ENCODE measurements around the gene WFDC5.
"Not testable (repeated sequence)": the region's sequence is repeated elsewhere in the genome, so short reads cannot be mapped to it uniquely, and the experiment has no call there.

WFDC5 gene

DNA sequence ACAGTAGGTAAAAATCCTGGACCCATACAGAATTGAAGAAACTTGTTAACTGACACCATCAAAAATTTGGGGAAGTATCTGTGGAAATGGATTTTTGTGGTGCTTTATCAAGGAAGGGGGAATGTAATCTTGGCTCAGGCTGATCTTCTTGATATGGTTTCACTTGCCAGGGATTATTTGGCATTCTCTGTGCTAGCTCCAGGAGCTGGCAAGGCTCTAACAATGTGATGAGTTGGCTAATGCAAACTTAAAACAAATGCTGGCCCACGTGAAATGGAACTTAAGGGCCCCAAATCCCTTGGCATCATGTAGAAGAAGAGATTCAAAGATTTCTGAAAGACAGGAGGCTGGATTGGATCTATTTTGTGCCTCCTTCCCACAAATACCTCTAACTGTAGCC, 27.2 kb downstream of the WFDC5 start:
- DNase-seq (no peak), ATAC-seq (no peak)

DNA sequence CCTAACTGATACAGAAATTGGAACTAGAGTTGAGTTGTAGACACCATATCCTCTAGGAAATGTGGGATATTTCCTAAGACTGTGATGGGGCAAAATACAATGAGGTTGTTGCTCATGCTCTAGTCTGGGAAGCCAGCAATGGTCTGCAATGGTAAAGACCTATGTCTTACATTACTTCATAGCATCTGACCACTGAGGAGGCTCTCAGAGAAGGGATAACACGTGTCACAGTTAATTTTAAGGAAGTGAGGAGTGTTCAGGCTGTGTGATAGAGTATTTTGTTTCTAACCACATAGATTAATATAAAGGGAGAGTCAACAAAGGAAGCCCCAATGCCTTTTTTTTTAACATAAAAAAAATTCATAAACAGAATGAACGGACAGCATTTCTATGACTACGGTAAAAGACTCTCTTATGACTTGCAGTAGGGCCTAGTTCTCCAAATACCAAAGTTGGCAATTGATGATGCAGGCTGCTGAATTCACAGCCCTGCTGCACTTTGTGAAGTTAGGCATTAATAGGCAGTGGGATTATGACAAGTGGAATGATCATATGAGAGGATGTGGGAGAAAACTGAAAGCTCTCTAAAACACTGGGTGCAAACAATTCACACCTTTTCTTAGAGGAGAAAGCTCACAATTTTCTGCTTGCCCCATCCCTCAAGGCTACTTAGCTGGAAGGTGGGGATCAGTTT, 27.7 kb downstream of the WFDC5 start:
- DNase-seq, result no peak
- ATAC-seq, result no peak

- ATAC-seq, result peak; percentile 6
- no peak for DNase-seq
Measured at GRCh38 chr20:45085867-45086266, 29.1 kb downstream of the WFDC5 start.

DNA sequence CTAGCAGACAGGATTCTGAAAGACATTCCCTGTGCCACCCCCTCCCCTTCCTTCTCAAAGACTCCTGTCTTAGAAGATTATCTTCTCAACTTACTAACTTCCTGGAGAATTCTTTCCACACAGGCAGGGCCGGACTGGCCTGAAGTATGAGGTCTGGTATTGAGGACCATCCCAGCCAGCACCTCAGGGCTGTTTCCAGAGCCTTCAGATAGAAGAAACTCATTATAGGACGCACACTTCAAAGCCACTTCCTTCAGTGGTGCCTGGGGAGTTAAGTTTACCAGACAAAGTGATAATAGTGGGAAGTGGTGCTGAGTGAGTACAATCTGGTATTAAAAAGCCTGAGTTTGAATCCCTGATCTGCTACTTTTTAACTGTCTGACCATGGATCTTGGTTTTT, 29.7 kb downstream of the WFDC5 start:
- ATAC-seq (no peak), DNase-seq (no peak)

DNA sequence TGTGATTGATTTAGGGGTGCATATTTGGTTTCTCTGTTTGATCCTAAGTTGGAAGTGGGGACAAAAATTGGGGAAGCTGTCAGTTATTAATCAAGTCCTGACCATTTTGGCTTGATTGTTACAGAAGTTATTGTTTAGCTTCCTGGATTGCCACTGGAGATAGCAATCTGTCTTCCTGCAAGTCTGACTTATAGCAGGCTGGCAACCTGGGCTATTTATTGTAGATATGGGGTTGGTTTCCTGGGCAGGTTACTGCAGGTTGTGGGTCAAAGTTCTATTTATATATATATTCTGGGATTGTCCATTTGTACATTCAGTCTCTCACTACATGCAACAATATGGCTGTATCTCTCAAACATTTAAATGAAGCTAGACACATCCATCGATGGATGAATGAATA, 31.8 kb downstream of the WFDC5 start:
- ATAC-seq (no peak), DNase-seq (no peak)

DNA sequence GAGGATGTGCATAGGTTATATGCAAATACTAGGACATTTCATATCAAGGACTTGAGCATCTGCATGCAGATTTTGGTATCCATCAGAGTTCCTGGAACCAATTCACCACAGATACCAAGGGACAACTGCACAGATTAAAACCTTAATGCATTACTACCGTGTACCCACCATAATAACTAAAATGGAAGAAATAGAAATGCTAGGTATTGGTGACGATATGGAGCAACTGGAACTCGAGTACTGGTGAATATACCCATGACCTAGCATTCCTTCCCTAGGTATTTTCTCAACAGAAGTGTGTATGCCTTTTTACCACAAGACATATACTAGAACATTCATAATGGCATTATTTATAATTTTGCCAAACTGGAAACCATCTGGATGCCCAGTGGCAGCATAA, 32.5 kb downstream of the WFDC5 start:
- DNase-seq, result no peak
- no peak for ATAC-seq

DNA sequence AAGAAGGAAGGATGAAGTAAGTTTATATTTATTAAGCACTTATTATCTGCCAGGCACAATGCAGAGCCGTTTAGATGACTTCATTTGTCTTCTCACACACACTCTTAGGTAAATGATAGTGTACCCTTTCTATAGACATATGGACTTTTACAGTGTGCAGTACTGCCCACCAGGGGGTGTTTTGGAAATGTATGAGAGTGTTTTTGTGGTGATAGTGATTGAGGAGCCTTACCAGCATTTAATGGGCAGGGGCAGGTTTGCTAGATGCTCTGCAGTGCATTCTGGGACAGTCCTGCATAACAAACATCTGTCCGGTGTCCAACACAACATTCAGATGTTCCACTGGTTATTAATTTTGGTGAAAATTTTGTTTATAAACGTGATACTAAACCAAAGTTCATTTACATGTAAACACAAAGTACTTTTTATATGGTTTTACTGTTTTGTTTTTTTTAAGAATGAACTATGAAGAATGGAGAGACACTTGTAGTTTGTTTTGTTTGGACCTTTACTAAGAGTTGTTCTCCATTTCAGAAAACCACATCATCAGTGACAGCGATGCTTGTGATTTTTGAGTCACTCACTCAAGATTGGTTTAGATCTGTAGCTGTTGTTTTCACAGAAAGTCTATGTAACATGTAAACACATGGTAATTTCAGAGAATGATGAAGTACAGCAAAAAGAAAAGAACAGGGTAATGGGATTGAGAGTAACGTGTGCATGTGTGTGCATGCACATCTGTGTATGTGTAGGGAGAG, 33.9 kb downstream of the WFDC5 start:
- no peak for DNase-seq
- no peak for ATAC-seq

DNA sequence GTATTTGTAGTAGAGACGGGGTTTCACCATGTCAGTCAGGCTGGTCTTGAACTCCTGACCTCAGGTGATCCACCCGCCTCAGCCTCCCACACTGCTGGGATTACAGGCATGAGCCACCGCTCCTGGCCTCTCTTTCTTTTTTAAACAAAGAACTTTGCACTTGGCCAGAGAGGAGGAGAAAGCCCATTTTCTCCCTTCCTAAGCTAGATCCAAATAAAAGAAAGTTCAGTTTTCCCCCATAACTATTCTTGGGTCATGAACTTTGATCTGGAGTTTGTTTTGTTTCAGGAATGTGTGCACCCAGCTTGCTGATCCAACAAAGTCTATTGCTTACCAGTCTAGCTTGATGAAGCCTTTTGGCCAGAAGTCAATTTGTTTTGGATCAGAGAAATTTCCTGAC, 37.4 kb downstream of the WFDC5 start:
- DNase-seq, result no peak
- ATAC-seq, result no peak

GRCh38 chr20:45073221-45073620, 41.8 kb downstream of the WFDC5 start:
- DNase-seq (no peak), ATAC-seq (peak; percentile 70)

- ATAC-seq (no peak), DNase-seq (no peak)
Measured at GRCh38 chr20:45072066-45072465, 42.9 kb downstream of the WFDC5 start.

DNA sequence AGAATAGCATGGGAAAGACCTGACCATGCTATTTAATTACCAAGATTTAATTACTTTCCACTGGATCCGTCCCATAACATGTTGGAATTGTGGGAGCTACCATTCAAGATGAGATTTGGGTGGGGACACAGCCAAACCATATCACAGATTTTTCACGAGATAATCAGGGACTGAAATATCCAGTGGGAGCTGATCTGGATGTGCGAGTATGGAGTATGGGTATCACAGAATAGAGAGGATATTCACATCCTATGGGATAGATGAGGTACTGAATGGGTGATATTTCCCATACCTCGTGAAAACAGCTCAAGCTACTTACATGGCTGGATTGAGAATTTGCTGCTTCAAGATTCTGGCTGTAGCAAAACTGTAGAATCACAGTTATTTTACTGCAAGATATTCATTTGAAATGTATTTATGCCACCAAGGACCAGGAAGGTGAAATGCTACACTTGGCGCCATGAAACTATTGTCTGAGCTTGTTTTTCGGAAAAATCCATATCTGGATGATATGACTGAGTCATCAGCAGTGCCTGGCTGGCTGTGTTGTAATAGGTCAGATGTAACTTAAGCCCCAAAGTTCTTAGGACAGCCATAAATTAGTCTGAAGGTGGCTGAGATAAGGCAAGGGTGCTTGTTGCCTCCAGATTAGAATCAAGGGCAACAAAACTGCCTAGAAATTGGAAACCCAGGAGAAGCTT, 43.9 kb downstream of the WFDC5 start:
- ATAC-seq (no peak), DNase-seq (no peak)

GRCh38 chr20:45069261-45069660, 45.7 kb downstream of the WFDC5 start:
- ATAC-seq (no peak), DNase-seq (no peak)

GRCh38 chr20:45067558-45067957, 47.4 kb downstream of the WFDC5 start:
- ATAC-seq (no peak), DNase-seq (no peak)

DNA sequence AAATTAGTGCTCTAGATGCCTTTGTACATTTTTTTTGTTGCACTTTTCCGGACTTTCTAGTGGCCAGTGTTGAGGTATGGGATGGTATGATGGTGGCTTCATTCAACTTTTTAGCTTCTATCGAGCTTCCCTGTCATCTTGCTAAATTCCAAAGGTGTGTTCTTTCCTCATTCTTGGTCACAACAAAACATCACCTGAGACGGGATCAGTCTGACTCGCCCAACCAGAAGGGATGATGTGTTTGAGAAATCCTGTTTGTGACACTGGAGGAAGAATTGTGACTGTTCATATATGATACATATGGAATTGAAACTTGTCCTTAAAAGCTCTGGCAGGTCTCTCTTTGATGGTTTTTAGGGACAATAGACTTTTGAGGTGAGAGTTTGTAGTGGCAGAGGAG, 47.9 kb downstream of the WFDC5 start:
- DNase-seq (no peak), ATAC-seq (no peak)

DNA sequence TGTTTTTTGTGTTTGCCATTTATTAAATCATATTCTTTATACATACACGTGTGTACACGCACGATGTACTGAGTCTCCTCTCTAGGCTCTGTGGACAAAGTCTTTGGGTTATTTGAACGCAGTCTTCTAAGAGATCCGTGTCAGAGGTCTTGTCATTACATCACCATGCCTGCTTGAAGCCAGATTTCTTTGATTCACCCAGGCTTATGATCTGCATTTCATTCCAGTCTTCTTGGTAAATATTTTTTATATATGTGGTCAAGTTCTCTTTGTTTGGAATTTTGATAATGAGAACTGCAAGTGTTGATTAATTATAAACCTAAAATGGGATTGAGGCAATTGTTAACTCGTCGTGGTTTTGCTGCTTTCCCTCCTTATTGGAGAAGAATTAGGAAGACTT, 48.6 kb downstream of the WFDC5 start:
- DNase-seq (no peak), ATAC-seq (no peak)

- DNase-seq, result no peak
- no peak for ATAC-seq
Measured at GRCh38 chr20:45064812-45065211, 50.2 kb downstream of the WFDC5 start.

- not testable (repeated sequence) for ATAC-seq, DNase-seq
Measured at GRCh38 chr20:45063107-45063506, 51.9 kb downstream of the WFDC5 start.

- ATAC-seq (peak; percentile 79), DNase-seq (no peak)
Measured at GRCh38 chr20:45061244-45061643, 53.7 kb downstream of the WFDC5 start.

DNA sequence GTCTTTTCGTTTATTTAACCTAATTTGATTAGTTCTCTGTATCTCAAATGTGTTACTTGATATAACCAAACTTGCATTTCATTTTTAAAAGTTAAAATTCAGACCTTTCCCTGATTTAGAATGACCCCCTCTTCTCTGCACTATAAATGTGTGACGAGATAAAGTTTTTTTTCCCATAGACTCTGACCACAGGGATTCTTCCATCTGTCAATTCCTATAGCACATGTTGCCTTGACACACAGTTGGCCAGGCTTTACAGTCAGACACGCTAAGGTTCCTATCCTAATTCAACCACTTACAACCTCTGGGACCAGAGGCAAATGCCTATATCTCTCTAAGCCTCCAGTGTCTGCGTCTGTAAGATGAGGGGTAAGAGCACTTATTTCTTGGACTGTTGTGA, 54.7 kb downstream of the WFDC5 start:
- DNase-seq, result no peak
- no peak for ATAC-seq

All from stimulated activated naive CD8-positive, alpha-beta T cell treated with anti-CD3 and anti-CD28 coated beads, Interleukin-15, Interleukin-2, amounts not matched to agents 100 U/mL and 50 U/mL, for 24 hours (primary cell).